Right ventricle myocardium superior (tissue), 1 donor: Measurements from ENCODE around the gene PGRMC1. TPM values are rescaled to one million over a fixed set of nuclear protein-coding genes. Genes with fewer than 3 reads are reported as not detected.
"Not testable (repeated sequence)": the region's sequence is repeated elsewhere in the genome, so short reads cannot be mapped to it uniquely, and the experiment has no call there.

ENCODE experiments used
- ATAC-seq: fragments of 200-7000 bp; cut with Tn5 transposase; one replicate; pipeline ENCODE4 v1.9.1; 2020; ENCODE audit warnings: mild to moderate bottlenecking; ENCODE audit not compliant: poor library complexity
- DNase-seq: peaks from one replicate; pipeline ENCODE4 v3.0.0-alpha.2; 2020
- intact Hi-C: fragments of 100-400 bp; cut with DNase I; formaldehyde crosslinking; loops from one replicate; pipeline ENCODE4 v1.11.2; 2022
- total RNA-seq: library from RNA; stranded (reverse); fragmentation: NEBNext Ultra II Directional; extraction: Animal tissue kit (Norgen Biotek cat#: 25700); gene quantifications from one replicate; pipeline ENCODE4 v1.2.1, GENCODE V29; 2021
- donor health status: DM: no; HTN: yes; CAD: no; lungs with severe emphysema.

PGRMC1 gene
- total RNA-seq, 1 donor from 2014 or later, result 15.0 TPM

- no peak for ATAC-seq
- intact Hi-C loops, result no loop called here
- no peak for DNase-seq
These were observed 7.4 kb upstream of the PGRMC1 start for GRCh38 chrX:119228512-119229252.

GRCh38 chrX:119229253-119229615, 6.9 kb upstream of the PGRMC1 start:
- DNase-seq (no peak), ATAC-seq (no peak)
- intact Hi-C loops, result no loop called here

DNA sequence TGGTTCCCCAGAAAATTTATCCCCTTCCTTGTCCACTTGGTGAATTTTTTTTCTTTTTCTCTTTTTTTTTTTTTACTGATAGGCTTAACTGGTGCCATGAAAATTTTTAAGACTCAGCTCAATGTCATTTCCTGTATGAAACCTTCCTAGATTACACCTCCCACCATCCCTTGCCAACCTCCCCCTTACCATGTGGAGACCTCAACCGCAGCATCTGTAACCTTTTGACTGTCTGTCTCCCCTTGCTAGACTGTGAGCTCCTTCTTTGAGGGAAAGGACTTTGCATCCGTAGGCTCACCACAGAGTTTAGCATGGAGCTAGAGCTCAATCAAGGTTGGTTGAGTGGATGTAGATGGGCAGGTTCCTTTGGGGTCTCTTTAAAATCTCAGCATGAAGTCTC, 5.2 kb upstream of the PGRMC1 start:
- no peak for ATAC-seq
- intact Hi-C loops, result no loop called here

DNA sequence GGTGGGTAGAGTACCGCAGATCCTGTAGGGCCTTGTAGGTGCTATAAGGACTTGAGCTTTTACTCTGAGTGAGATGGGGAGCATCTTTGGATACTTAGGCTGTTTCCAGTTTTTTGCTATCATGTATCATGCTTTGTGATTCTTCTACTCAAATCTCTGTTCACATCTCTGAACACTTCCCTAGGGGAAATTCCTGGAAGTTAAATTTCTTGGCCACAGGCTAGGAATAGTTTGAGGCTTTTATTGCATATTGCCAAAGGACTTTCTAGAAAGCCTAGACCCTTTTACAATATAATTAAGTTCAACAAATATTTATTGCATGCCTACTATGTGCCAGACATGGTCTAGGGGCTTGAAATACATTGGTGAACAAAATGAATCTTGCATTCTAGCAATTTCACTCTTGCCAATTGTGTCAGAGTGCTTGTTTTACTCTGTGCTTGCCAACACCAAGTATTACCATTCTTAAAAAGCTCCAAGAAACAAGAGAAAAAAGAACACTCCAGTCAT, 4.1 kb upstream of the PGRMC1 start:
- DNase-seq, result no peak
- intact Hi-C loops, result no loop called here
- ATAC-seq, result no peak

More for the DNA sequence above, 5.2 kb upstream of the PGRMC1 start:
- DNase-seq, result no peak

DNA sequence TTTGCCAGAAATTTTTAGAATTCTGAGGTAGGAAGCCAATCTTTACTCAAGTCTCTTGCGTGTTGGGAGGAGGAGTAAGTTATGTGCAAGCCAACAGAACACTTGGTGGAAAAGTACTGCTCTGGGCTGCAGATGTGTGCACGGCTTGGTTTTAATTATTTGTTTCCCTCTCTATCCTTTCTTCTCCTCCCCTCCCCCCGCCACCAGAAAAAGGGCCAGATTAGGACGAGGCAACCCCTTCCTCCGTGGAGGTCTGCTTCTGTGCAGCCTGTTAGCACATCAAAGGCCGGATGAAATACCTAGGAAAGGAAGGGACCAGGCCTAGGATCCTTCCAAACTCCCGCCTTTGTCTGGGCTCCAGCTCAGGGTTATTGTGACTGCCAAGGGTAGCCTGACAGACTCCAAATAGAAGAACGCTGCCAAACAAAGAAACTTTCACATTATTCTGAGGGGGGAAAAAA, 1.0 kb upstream of the PGRMC1 start:
- DNase-seq (no peak), ATAC-seq (peak; percentile 34)
- intact Hi-C loops, result no loop called here

DNA sequence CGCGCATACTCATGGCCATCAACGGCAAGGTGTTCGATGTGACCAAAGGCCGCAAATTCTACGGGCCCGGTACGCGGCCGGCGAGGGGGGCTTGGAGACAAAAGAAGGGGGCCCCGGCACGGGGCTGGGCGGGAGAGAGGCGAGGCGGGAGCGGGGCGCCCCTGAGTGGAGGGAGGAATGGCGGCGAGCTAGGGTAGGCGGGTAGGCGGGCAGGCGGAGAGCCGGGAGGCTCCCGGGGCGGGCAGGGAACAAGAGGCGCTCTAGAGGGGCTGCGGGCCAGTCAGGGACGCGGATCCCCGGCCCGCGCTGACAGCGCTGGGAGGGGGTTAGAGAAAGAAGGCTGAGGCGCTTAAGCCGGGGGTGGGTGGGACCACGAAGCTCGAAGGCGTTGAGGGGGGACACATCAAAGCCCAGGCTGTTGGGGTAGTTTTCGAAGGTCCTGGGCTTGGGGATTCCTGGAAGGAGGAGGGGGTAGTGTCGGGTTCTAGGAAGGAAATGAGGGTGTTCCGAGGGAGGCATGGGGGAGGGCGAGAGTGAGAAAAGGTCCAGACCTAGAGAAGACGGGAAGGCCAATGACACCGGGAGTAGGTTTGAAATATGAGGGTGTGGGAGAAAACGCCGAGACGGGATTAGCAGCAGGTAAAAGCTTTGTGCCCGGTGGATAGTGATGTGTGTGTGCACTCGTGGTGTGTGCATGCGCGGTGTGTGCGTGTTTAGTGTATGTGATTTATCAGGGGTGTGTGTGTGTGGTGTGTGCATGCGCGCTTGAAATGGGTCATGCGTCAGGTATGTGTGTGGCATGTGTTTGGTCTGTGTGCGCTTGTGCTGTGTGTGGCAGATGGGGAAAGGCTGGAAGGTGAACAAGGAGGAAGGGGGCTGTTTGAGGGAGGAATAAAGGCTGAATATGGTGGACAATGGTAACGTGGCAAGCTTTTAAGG, 807 bp downstream of the PGRMC1 start:
- intact Hi-C loops, result no loop called here
- peak; percentile 57 for ATAC-seq
- peak; percentile 38 for DNase-seq

- DNase-seq (no peak), ATAC-seq (no peak)
- intact Hi-C loops, result no loop called here
These were observed 1.5 kb downstream of the PGRMC1 start for GRCh38 chrX:119237562-119237942.

- DNase-seq, result no peak
- ATAC-seq, result no peak
- intact Hi-C loops, result no loop called here
These were observed 2.5 kb downstream of the PGRMC1 start for GRCh38 chrX:119238557-119238956.

GRCh38 chrX:119240356-119240755, 4.3 kb downstream of the PGRMC1 start:
- intact Hi-C loops, result no loop called here
- ATAC-seq (no peak), DNase-seq (no peak)

DNA sequence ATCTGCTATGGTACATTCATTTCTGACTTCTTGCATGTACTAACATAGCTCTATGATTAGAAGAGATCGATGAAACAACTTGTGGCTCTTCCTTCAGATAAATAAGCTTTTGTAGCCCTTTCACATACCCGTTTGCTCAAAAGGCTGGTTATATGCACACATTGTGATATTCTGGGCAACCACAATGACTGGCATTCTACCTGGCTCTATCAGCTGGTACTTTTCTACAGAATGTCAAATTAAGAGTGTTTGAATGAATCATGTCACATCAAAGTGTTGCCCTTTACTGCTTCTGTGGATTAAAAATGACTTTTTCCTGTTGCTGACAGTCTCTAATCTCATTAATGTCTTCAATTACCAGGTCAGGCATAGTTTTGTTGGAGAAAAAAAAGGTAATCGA, 11.6 kb downstream of the PGRMC1 start:
- intact Hi-C loops, result no loop called here
- no peak for DNase-seq
- ATAC-seq, result no peak

- ATAC-seq (no peak), DNase-seq (no peak)
- intact Hi-C loops, result no loop called here
These were observed 13.8 kb downstream of the PGRMC1 start for GRCh38 chrX:119249891-119250290.

DNA sequence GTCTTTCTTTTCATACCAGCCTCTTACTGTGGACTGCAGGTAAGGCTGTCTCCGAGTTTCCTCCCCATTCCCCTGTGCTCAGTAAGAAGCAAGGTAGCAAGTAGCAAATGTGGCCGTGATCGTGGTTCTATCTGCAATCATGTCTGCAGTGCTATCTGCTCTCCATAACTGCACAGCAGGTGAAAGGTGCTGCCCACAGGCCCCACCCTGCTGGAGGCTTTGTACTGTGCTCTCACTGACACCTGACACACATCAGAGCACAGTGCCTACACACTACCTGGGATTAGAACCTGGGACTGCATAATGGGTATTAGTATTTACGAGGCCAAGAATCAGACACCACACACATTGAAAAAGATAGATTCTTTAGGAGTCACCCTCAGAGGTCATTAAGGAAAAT, 15.3 kb downstream of the PGRMC1 start:
- ATAC-seq, result no peak

GRCh38 chrX:119252716-119253115, 16.6 kb downstream of the PGRMC1 start:
- DNase-seq, result no peak
- ATAC-seq, result no peak
- intact Hi-C loops, result no loop called here

More for the DNA sequence above, 15.3 kb downstream of the PGRMC1 start:
- intact Hi-C loops, result no loop called here
- DNase-seq, result no peak

DNA sequence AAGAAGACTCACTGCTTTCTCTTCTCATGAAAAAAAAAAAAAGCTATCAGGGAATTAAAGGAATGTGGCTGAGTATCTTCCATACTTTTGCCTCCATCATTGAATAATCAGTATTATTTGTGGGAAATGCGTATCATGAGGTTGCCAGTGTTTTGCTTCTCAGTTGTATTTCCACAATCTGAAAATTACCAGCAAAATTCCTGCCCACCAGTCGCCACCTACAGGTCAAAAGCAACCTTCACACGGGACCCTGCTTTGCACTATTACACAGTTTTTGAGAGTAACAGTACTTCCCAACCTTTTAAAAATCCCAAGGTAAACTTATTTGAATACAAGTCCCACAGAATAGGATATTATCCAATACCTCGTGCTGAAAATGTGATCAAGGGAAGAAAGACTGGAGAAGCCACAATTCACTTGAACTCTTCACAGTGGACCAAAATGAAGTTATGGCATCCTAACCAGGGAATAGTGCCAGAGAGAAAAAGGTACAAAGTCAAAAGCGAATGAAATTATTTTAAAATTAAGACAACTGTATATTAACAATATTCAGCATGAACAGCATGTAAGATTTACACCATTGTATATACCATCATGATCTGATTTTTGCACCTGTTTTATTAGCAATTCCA, 30.4 kb downstream of the PGRMC1 start:
- intact Hi-C loops, result no loop called here
- ATAC-seq (peak; percentile 52), DNase-seq (no peak)

- intact Hi-C loops, result not testable (repeated sequence)
These were observed 31.0 kb downstream of the PGRMC1 start for GRCh38 chrX:119267115-119267514.

GRCh38 chrX:119272882-119273419, 36.9 kb downstream of the PGRMC1 start:
- ATAC-seq (peak; percentile 18), DNase-seq (no peak)
- intact Hi-C loops, result no loop called here

More at GRCh38 chrX:119267115-119267514, 31.0 kb downstream of the PGRMC1 start:
- not testable (repeated sequence) for ATAC-seq, DNase-seq

DNA sequence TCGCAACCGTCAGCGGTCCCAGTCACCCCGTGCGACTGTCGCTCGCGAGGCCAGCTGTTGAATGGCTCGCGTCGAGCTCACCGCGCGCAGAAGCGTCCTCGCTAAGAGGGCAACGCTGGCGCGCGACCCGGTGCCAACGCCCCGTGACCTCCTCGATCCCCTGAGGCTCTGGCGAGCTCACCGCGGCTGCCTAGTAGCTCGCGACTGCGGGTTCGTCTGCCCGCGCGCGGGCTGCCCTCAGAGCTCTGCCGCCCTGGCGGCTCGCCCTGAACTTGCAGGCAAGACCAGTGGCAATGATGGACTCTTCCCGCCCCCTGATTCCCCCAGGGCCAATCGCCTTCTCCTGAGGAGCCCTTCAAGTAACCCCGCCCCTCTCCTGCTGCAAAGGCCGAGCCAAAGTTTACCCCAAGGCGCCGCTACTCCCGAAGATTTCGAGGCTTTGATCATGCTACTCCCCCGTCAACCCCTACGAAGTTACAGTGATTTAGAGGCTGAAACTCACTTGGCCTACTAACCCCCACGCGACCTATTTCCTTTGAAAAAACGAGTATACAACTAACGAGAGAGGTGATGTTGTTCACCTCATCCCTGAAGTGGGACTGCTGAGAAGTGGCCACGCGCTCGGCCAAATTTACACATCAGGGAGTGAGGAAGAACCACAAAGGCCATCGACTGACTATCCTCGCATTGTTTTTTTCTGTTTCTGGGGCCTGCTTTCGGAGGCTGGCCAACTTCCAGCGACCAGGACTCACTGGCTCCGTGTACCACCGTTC, 37.5 kb downstream of the PGRMC1 start:
- ATAC-seq, result peak; percentile 74
- intact Hi-C loops, result no loop called here
- DNase-seq, result peak; percentile 61

DNA sequence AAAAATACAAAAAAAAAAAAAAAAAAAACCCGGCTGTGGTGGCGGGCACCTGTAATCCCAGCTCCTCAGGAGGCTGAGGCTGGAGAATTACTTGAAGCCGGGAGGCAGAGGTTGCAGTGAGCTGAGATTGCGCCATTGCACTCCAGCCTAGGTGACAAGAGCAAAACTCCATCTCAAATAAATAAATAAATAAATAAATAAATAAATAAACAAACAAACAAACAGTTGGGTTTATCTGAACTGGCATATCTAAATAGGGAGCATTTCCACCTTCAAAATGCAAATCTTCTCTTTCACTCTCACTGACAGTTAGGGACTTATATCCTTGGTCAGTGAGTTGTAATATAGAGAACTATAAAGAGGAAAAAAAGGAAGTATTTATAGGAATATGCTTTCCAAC, 46.3 kb downstream of the PGRMC1 start:
- DNase-seq, intact Hi-C loops, ATAC-seq: not testable (repeated sequence)
